22Rv1 (cell line): ENCODE results near the gene PRSS38.

ENCODE experiments used
- H3K27ac ChIP-seq: fragments of 450-650 bp; 2 replicates; pipeline ENCODE4 v1.5.1; 2017
- ZFX ChIP-seq: fragments of 450-650 bp; IDR thresholded peaks from 2 replicates; pipeline ENCODE4 v1.6.1; 2017; ENCODE audit warnings: antibody characterized with exemption, borderline replicate concordance
- TF ChIP-seq, protein P1 (sequence below): fragments of 450-650 bp; IDR thresholded peaks from 2 replicates; pipeline ENCODE4 v1.5.1; 2017; ENCODE audit warnings: mild to moderate bottlenecking

The PRSS38 gene

DNA sequence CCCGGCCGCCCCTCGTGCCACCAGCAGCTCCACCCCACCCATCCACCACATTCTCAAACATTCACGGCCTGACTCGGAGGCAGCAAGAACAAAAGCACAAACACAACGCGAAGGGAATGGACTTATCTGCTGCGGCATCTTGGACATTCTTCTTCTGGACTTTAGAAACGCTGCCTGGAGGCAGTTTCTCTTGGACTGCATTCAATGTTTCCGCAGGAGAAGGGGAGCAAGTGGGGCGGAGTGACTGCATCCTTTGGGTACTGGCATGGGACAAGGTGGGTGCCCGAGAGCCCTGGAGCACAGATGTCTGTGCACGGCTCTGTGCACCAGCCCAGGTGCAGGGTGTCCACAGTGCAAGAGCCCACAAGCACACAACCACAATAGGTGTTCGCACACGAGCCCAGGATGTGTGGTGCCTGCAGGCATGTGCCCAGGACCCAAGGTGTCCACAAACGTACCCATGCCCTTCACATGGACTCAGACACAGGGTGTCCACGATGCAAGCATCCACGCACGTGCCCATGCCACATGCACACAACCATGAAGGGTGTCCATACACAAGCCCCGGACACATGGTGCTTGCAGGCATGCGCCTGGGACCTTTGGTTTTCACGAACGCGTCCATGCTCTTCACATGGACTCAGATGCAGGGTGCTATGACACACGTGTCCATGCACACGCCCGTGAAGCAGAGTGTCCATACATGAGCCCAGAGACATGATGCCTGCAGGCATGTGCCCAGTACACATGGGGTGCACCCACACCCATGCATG is 78.7 kb downstream of the PRSS38 start:
- H3K27ac ChIP-seq, result no peak overlapping the region
- TF ChIP-seq, protein P1, sequence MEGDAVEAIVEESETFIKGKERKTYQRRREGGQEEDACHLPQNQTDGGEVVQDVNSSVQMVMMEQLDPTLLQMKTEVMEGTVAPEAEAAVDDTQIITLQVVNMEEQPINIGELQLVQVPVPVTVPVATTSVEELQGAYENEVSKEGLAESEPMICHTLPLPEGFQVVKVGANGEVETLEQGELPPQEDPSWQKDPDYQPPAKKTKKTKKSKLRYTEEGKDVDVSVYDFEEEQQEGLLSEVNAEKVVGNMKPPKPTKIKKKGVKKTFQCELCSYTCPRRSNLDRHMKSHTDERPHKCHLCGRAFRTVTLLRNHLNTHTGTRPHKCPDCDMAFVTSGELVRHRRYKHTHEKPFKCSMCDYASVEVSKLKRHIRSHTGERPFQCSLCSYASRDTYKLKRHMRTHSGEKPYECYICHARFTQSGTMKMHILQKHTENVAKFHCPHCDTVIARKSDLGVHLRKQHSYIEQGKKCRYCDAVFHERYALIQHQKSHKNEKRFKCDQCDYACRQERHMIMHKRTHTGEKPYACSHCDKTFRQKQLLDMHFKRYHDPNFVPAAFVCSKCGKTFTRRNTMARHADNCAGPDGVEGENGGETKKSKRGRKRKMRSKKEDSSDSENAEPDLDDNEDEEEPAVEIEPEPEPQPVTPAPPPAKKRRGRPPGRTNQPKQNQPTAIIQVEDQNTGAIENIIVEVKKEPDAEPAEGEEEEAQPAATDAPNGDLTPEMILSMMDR, result no peak
- TF ChIP-seq ZFX, result no peak

DNA sequence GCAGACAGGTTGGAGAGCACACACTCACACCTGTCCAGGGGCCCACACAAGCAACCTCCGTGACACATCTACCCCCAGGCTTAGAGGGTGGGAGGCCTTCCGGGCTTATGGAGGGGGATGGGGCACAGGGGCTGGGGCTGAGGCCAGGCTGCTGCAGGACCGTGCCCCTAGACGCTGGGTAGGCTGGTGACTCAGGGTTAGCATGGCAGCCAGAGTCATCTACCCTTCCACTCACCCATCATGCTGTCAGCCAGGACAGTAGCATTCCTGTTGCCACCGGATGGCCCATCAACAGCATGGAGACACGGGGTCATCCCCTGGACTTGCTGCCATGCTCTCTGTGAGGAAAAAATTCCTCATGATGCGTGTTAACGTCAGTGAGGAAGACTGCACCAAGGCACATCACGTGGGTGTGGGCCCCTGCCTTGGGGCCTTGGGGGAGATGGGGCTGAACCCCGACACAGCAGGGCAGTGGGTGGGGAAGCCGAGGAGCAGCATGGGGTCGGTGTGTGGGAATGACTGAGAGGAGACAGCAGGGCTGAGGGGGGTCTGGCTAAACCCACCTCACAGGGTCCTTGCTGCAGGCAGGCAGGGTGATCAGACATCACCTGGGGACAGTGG is 79.5 kb downstream of the PRSS38 start:
- TF ChIP-seq, protein P1, result no peak
- TF ChIP-seq ZFX, result no peak
- no peak overlapping the region for H3K27ac ChIP-seq
